GM21786 (cell line): ENCODE measurements around the gene HOXD13.

Source experiments
- ATAC-seq: cut with Tn5 transposase; IDR thresholded peaks from one replicate; pipeline ENCODE4 v1.9.1; 2021; ENCODE audit not compliant: unreplicated experiment

The HOXD13 gene

DNA sequence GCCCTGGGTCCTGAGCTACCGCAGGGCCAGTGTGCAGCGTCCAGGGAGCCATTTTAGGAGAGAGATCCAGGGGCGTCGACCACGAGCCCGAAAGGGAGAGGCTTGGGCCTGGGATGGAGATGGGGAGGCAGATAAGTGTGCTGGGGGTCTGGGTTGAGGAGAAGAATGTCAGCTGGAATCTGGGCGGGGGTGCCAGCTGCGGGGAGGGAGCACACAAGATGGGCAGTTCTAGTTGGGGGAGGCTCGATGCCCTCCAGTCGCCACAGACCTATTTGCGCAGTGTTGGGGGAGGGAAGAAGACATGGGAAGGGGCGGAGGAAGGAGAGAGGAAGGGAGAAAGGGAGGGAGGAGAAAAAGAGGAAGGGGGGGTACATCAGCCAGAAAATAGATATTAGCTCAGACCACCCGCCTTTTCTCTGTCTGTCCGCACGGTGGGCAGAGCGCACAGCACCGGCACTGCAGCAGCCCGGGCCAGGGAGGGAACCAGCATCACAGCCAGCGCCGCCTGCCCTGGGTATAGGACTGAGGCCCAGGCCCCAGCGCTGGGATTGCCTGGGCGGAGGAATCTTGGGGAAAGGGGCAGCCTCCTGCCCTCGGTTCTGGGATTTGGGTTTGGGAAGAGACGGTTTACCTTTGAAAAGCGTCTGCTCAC lies 12.7 kb downstream of the HOXD13 start:
- ATAC-seq, result no peak

DNA sequence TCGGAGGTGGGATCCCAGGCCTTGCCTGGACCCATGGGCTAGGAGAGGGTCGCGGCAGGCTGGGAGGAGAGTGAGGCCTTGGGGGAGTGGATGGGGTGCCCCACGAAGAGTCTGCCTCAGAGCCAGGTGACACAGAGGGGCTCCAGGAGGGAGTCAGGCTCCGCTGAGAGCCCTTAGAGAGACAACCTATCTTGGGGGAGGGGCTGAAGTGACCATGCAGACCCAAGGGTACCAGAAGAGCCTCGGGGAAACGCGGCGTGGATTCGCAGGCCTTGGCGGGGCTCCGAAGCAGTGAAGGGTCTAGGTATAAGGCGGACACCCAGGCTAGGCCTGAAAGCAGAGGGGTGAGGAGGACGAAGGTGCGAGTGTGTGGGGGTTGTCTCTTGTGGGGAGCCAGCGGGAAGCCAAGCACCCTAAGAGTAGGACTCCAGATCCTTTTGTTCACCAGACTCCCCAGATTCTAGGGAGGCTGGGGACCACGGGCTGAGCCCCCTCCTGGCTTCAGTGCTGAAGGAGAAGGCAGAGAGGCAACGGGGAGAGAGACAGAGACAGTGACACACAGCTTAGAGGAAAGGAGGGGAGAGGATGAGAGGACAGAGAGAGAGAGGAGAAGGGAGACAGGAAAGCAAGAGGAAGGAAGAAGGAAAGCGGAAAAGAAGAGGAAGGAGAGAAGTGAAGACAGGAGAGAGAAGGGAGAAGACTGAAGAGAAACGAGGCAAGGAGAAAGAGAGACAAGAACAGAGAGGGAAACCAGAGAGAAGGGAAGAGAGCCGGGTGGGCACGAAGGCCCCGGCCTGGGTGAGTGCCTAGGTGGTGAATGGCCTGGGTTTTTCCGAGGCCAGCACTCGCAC lies 13.4 kb downstream of the HOXD13 start:
- no peak for ATAC-seq

DNA sequence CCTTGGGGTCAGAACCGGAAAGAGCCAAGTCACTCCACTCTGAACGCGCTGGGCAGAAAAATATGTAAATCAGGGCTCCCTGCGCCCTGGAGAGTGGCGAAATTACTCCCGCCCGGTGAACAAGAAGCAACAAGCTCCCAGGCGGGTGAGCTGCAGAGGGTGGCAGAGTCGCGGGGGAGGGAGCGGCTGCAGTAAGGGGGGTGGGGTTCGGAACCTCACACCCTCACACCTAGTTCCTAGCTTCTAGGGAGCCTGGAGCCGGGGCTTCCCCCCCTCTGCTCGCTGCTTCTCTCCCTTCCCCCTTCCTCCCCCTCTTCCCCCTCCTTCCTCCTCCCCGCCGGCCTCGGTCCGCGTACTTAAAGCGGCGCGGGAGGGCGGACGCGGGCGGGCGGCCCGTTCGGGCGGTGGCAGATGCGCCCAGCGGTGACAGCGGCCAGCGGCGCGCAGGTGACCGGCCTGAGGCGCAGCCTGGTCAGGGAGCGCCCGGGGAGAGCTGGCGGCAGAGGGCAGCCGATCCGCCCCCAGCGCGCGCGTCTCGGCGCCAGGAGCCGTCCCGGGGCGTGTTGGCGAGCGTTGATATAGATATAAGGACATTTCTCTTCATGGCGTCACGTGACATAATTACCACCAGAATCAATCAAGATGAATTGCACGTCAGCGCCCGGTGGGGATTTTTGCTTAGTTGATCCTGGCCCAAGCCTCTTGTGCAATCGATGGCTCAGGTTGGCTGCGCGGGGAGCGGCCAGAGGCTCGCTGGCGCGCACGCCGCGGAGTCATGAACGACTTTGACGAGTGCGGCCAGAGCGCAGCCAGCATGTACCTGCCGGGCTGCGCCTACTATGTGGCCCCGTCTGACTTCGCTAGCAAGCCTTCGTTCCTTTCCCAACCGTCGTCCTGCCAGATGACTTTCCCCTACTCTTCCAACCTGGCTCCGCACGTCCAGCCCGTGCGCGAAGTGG lies 14.3 kb downstream of the HOXD13 start, which contains the start of gene HOXD11:
HOXD11 (plus strand) TSS at position 700 of the 959 bp plus-strand sequence; CDS start at position 776, 76 bp downstream.
- ATAC-seq, result no peak

DNA sequence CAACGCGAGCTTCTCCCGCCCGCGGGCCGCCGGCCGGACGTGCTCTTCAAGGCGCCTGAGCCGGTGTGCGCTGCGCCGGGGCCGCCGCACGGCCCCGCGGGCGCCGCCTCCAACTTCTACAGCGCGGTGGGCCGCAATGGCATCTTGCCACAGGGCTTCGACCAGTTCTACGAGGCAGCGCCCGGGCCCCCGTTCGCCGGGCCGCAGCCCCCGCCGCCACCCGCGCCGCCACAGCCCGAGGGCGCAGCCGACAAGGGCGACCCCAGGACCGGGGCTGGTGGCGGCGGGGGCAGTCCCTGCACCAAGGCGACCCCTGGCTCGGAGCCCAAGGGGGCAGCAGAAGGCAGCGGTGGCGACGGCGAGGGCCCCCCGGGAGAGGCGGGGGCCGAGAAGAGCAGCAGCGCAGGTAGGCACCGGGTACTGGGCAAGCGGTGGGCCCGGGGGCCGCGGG lies 15.2 kb downstream of the HOXD13 start:
- ATAC-seq, result no peak

DNA sequence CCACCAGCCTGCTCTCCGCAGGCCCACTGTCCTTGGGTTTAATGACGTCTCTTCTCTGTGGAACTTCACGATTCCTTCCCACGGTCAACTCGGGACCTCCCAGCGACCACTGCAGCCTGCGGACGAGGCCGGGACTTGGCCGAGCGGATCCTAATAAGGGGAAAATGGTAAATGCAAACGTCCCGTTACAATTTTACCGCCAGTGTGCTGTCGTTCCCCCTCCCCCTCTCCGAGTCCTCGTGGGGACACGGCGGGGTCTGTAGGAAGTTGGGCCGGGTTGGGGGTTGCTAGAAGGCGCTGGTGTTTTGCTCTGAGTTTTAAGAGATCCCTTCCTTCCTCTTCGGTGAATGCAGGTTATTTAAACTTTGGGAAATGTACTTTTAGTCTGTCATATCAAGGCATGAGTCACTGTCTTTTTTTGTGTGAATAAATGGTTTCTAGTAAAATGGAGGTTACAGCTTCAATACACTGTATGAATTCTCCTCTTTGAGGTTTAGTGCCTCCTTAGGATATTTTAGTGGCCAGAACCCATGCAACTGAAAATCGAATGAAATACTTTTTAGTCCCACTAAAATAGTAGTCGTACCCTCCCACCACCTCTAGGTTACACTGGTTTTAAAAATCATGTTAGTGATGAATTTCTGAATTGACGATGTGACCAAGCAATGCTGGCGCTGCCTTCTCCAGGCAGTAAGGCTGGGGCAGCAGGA lies 16.8 kb downstream of the HOXD13 start:
- ATAC-seq, result no peak

DNA sequence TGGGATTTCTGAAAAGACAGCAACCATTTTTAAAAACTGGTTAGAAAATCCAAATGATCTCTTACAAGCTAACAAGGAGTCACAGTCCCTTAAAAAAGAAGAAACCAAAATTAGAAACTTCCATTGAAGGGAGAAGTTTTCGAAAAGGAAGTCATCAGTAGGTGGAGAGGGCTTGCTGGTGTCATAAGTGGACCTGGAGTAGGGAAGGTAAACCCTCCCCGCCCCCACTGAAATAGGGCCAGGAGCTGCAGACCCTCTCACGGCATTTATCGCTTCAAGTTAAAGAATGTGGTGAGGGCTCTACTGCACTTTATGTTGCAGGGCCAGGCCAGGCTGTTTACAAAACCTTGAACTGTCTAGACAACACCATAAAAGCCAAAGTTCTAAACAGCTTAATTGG lies 17.4 kb downstream of the HOXD13 start:
- ATAC-seq, result no peak

DNA sequence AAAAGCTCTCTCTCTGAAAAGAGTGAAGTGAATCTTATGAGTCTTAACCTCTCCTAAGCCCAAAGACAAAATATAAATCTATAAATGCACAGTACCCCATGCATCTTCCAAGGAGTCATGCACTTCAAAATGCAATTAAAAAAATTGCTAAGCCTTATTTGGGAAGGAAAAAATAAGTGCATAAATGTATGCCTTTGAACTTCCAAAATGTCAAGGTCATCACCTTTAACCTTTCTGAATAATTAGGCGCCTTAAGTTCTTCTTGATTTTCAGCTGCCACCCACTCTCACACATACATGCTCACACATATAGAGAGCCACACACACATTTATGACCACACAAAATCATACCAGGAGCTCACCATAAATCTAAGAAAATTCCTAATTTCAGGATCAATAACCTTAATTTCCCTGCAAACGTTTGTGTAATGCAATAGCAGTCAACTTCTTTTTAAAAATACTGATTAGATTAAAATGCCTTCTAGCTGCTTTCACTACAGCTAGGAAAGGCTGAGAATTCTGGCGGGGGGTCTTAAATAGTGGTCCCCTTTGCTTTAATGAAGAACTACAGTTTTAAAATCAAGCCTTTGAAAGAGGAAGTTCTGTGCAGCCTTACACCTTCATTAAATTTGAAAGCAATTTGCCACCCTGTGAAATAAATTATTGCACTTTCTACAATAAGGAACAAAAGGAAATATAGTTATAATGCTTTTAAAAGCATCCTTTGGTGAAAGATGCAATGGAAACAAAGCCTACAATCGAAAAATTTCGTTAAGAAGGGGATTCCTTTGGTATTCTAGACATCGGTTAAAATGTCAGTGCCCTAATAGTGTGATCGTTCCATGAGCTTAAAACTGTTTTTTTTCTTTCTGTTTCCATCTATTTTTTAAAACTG lies 18.1 kb downstream of the HOXD13 start:
- no peak for ATAC-seq

- ATAC-seq, result no peak
Measured at GRCh38 chr2:176111309-176111663, 18.8 kb downstream of the HOXD13 start.

- no peak for ATAC-seq
Measured at GRCh38 chr2:176111846-176112374, 19.4 kb downstream of the HOXD13 start.

DNA sequence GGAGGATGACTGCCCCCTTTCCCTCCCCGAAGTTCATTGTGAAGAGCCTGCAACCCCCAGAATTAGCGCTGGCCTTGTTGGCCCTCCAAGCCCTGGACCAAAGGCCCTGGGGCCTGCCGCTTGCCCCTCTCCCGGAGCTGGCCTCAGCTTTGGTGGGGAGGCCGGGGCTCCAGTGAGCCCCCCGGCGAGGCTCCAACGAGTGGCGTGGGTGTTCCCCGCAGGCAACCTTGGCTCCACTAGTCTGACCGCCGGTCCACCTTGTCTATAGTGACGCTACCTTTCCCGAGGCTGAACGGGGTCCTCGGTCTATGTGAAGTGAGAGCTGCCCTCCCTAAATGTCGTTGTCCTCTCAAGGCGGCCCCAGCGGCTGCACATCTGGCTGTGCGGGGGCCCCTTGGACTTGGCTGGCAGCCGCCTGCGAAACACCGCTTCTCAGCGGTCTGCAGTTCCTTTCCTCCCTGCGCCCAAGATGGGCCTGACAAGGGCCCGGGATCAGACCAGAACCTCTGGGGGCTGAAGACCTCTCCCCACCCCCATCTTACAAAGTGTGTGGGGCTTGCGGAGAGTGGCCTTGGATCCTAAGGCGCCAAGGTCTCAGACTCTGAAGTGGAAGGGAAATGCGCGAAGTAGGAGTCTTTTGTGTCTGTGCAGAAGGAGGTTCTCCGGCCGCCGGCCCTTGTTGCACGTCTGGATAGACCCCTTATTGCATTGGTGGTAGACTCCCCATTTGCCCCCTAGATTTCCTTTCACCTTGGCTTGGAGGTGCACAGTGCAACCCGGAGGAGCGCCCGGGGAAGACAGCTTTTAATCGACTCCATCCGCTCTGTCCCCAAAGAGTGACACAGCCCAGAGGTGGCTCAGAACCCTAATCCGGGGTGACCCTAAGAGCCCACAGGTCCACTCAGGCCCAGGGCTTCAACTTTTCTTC lies 20.1 kb downstream of the HOXD13 start:
- ATAC-seq, result no peak

GRCh38 chr2:176114120-176114929 lies 21.8 kb downstream of the HOXD13 start:
- ATAC-seq, result no peak

DNA sequence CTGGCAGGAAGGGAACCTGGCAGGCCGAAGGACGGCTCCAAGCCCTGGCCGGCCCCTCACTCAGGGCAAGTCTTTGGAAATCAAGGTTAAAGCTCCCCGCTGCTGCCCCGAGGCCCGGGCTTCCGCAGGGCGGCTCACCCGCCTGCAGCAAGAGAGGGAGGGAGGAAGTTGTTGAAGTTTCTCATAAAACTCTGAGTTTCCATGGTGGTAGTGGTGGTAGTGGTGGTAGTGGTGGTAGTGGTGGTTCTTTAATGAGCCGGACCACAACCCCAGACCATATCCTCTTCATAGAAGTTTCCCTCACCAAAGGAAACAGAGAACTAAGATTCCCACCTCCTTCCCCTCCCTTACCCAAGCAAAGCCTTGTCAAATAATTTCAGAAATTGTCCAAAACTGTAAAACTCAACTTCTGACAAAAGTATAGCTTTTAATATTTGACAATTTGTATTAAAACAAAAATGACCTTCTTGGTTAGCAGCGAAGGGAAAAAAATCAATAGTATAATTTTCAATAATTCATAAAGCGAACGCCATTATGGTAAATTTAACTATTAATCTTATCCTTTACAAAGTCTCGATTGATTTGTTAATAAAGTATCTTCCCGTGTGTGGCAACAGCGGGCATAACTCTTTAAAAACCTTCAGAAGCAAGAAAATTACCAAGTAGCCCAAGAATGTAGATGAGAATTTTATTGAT lies 22.6 kb downstream of the HOXD13 start:
- ATAC-seq, result no peak

GRCh38 chr2:176115883-176116813 lies 23.6 kb downstream of the HOXD13 start, which contains the start of gene HOXD10:
Gene HOXD10 (plus strand): TSS chr2:176116778. CDS start chr2:176116834, 56 bp downstream.
- no peak for ATAC-seq

- ATAC-seq, result no peak
Measured at GRCh38 chr2:176117162-176117822, 24.8 kb downstream of the HOXD13 start.

- no peak for ATAC-seq
Measured at GRCh38 chr2:176117823-176118371, 25.4 kb downstream of the HOXD13 start.
